ENCODE measurements around the gene TUBB4A. TPM values are rescaled to one million over a fixed set of nuclear protein-coding genes. Genes with fewer than 3 reads are reported as not detected.

The TUBB4A gene
- total and polyA plus RNA-seq, 10 of the 15 experiments (the other 5 are each of a cell fraction or from before 2014, with no cell fraction given): 0.29 to 22.4 (median 3.8) TPM

GRCh38 chr19:6480848-6481415 lies 21.2 kb downstream of the TUBB4A start (continued):
- TF ChIP-seq, protein P1, sequence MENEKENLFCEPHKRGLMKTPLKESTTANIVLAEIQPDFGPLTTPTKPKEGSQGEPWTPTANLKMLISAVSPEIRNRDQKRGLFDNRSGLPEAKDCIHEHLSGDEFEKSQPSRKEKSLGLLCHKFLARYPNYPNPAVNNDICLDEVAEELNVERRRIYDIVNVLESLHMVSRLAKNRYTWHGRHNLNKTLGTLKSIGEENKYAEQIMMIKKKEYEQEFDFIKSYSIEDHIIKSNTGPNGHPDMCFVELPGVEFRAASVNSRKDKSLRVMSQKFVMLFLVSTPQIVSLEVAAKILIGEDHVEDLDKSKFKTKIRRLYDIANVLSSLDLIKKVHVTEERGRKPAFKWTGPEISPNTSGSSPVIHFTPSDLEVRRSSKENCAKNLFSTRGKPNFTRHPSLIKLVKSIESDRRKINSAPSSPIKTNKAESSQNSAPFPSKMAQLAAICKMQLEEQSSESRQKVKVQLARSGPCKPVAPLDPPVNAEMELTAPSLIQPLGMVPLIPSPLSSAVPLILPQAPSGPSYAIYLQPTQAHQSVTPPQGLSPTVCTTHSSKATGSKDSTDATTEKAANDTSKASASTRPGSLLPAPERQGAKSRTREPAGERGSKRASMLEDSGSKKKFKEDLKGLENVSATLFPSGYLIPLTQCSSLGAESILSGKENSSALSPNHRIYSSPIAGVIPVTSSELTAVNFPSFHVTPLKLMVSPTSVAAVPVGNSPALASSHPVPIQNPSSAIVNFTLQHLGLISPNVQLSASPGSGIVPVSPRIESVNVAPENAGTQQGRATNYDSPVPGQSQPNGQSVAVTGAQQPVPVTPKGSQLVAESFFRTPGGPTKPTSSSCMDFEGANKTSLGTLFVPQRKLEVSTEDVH (IDR thresholded peaks at IDR 0.05; ENCODE audit: low read depth, partially characterized antibody): no peak

- Histone ChIP-seq H3K27me3 (replicated peaks in 1 of 2; ENCODE audit: control insufficient read depth in 2 of 2, insufficient read depth in 2 of 2, low read length in 1 of 2) (no peaks in the 10 kb centered on the region), H4K20me1 (ENCODE audit: control insufficient read depth, insufficient read depth) (no peaks in the 10 kb centered on the region), H3K4me3 (no peak overlapping the region), H3K79me2 (ENCODE audit: control insufficient read depth, insufficient read depth, low read length) (peaks cover 16% of the 10 kb centered on the region), H3K4me1 (ENCODE audit: control insufficient read depth, insufficient read depth, low read length) (peaks cover 10% of the 10 kb centered on the region), H3K4me2 (ENCODE audit: control insufficient read depth, insufficient read depth) (no peak overlapping the region), H3K9ac (ENCODE audit: control insufficient read depth, insufficient read depth, low read length) (no peak overlapping the region), H3K27ac (ENCODE audit: control insufficient read depth, insufficient read depth) (no peak overlapping the region), H2AFZ (ENCODE audit: control insufficient read depth, low read depth, low read length) (no peak overlapping the region), H3K36me3 (ENCODE audit: control insufficient read depth in 2 of 2, insufficient read depth in 2 of 2, low read length in 1 of 2) (peaks cover 8 to 15% of the 10 kb centered on the region in 2 experiments; a peak in 3 of 4 replicates), H3K9me3 (replicated peaks; ENCODE audit: control insufficient read depth, insufficient read depth, low read length) (no peaks in the 10 kb centered on the region; the same call in 2 of the 3 replicates)
- CTCF ChIA-PET: interaction anchor here (0.8 to 3.4 kb wide), 2 partner anchors 11 to 23 kb away, joined by 3 to 26 read pairs; partner anchors contain the start of gene TUBB4A
- WGBS (ENCODE audit: insufficient coverage, insufficient replicate concordance, low lambda C conversion rate, missing lambda C conversion rate): 81% methylated on average over 7 of the region's 7 CpGs
- DNase-seq (ENCODE audit: low read depth, low spot score): no peak
- ATAC-seq: no peak
- in situ Hi-C loops (cut with MboI) (no loop called here), intact Hi-C loops (cut with micrococcal nuclease; ENCODE audit: unreplicated experiment) (no loop called here)
- POLR2A ChIA-PET: interaction anchor here (1.0 kb wide), 1 partner anchor 14 kb away, joined by 3 read pairs; no protein-coding TSS in a partner anchor
- RAD21 ChIA-PET (ENCODE audit: unreplicated experiment): interaction anchor here (0.6 to 2.2 kb wide), 2 partner anchors 20 to 38 kb away, joined by 3 to 20 read pairs; partner anchors contain the start of gene SLC25A23
- BruUV-seq (replicated peaks): TSS peak; percentile 89
- SMC1A ChIA-PET (ENCODE audit: uncharacterized antibody, unreplicated experiment): no interaction called here
- FAIRE-seq: no peak
- TF ChIP-seq, protein P2, sequence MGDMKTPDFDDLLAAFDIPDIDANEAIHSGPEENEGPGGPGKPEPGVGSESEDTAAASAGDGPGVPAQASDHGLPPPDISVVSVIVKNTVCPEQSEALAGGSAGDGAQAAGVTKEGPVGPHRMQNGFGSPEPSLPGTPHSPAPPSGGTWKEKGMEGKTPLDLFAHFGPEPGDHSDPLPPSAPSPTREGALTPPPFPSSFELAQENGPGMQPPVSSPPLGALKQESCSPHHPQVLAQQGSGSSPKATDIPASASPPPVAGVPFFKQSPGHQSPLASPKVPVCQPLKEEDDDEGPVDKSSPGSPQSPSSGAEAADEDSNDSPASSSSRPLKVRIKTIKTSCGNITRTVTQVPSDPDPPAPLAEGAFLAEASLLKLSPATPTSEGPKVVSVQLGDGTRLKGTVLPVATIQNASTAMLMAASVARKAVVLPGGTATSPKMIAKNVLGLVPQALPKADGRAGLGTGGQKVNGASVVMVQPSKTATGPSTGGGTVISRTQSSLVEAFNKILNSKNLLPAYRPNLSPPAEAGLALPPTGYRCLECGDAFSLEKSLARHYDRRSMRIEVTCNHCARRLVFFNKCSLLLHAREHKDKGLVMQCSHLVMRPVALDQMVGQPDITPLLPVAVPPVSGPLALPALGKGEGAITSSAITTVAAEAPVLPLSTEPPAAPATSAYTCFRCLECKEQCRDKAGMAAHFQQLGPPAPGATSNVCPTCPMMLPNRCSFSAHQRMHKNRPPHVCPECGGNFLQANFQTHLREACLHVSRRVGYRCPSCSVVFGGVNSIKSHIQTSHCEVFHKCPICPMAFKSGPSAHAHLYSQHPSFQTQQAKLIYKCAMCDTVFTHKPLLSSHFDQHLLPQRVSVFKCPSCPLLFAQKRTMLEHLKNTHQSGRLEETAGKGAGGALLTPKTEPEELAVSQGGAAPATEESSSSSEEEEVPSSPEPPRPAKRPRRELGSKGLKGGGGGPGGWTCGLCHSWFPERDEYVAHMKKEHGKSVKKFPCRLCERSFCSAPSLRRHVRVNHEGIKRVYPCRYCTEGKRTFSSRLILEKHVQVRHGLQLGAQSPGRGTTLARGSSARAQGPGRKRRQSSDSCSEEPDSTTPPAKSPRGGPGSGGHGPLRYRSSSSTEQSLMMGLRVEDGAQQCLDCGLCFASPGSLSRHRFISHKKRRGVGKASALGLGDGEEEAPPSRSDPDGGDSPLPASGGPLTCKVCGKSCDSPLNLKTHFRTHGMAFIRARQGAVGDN (IDR thresholded peaks at IDR 0.05): no peak
- TF ChIP-seq, protein P3, sequence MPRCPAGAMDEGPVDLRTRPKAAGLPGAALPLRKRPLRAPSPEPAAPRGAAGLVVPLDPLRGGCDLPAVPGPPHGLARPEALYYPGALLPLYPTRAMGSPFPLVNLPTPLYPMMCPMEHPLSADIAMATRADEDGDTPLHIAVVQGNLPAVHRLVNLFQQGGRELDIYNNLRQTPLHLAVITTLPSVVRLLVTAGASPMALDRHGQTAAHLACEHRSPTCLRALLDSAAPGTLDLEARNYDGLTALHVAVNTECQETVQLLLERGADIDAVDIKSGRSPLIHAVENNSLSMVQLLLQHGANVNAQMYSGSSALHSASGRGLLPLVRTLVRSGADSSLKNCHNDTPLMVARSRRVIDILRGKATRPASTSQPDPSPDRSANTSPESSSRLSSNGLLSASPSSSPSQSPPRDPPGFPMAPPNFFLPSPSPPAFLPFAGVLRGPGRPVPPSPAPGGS (IDR thresholded peaks at IDR 0.05; ENCODE audit: borderline replicate concordance, insufficient read depth, low read depth, low read length, poor library complexity, severe bottlenecking): peak; percentile 53
- TF ChIP-seq, protein P4, sequence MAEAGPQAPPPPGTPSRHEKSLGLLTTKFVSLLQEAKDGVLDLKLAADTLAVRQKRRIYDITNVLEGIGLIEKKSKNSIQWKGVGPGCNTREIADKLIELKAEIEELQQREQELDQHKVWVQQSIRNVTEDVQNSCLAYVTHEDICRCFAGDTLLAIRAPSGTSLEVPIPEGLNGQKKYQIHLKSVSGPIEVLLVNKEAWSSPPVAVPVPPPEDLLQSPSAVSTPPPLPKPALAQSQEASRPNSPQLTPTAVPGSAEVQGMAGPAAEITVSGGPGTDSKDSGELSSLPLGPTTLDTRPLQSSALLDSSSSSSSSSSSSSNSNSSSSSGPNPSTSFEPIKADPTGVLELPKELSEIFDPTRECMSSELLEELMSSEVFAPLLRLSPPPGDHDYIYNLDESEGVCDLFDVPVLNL (IDR thresholded peaks at IDR 0.05; ENCODE audit: low read depth, low read length): no peak
- TF ChIP-seq BHLHE40 (IDR thresholded peaks at IDR 0.05; ENCODE audit: borderline replicate concordance in 1 of 2, low read depth in 2 of 2, low read length in 1 of 2) (peak in 1 of 2 experiments; percentile 39; a peak in 1 of 4 replicates), SIX5 (IDR thresholded peaks at IDR 0.05; ENCODE audit: low read depth, low read length, severe bottlenecking) (no peak)
These were observed 22.2 kb downstream of the TUBB4A start for GRCh38 chr19:6479836-6480398.

All from GM12878 (cell line).